HepG2 (cell line): Measurements from ENCODE around the gene ASTN2. TPM values are rescaled to one million over a fixed set of nuclear protein-coding genes. Genes with fewer than 3 reads are reported as not detected.

Experiments
- ATAC-seq: fragments of 200-7000 bp; cut with Tn5 transposase; 3 replicates; pipeline ENCODE4 v1.9.1; 2020; ENCODE audit warnings: mild to moderate bottlenecking, moderate library complexity
- BruUV-seq: library from RNA; stranded (reverse); fragments of 400-500 nt; replicated peaks from 2 replicates; lab custom pipeline; 2021; lab: Mats Ljungman, UMichigan
- CTCF ChIA-PET: fragments of 300-600 bp; formaldehyde crosslinking; extraction: SDS; loops from one replicate; lab custom pipeline; 2021; ENCODE audit warnings: low total read pairs, inconsistent platforms, low intra/inter-chr PET ratio; lab: Yijun Ruan, JAX
- POLR2A ChIA-PET: fragments of 350-600 bp; sonication (Branson Sonifier 250); formaldehyde crosslinking; loops from one replicate; lab custom pipeline; 2020; ENCODE audit warnings: antibody characterized with exemption, inconsistent platforms; lab: Yijun Ruan, JAX
- DNase-seq: peaks from one replicate; pipeline ENCODE4 v3.0.0-alpha.2; 2015; ENCODE audit warnings: low spot score
- FAIRE-seq: peaks from 3 replicates; lab custom pipeline; 2011; peaks lifted over from hg19 to GRCh38; lab: Jason Lieb, UNC
- H2AFZ ChIP-seq: one replicate; pipeline ENCODE4 v1.6.1; 2011; ENCODE audit warnings: low read length, inconsistent platforms
- H3K27ac ChIP-seq: fragments of 300-600 bp; 3 replicates; pipeline ENCODE4 v1.8.0; 2011; ENCODE audit warnings: mixed run types, mild to moderate bottlenecking, mixed read lengths, low read length, inconsistent platforms; ENCODE audit not compliant: insufficient read depth; ENCODE audit errors: extremely low read length
- H3K27me3 ChIP-seq, 2 experiments: fragments of 200-600 bp in 1 of 2; 2 replicates in 1 of 2; 3 replicates in 1 of 2; pipeline versions ENCODE4 v1.6.0 to v1.8.0; 2011; ENCODE audit warnings: low read length in 2 of 2, mild to moderate bottlenecking in 2 of 2, moderate library complexity in 2 of 2, inconsistent platforms in 1 of 2; ENCODE audit not compliant: insufficient read depth in 2 of 2, control insufficient read depth in 1 of 2
- H3K36me3 ChIP-seq, 2 experiments: fragments of 200-600 bp in 1 of 2; replicated peaks in 1 of 2; 2 replicates in 1 of 2; 3 replicates in 1 of 2; pipeline versions ENCODE4 v1.5.1 to v1.8.0; 2011; ENCODE audit warnings: low read length in 2 of 2, inconsistent platforms in 1 of 2; ENCODE audit not compliant: insufficient read depth in 2 of 2, control insufficient read depth in 1 of 2
- H3K4me1 ChIP-seq: 2 replicates; pipeline ENCODE4 v1.5.1; 2012; ENCODE audit warnings: low read length, inconsistent platforms; ENCODE audit not compliant: insufficient read depth
- H3K4me2 ChIP-seq: 2 replicates; pipeline ENCODE4 v1.6.0; 2011; ENCODE audit warnings: low read depth, low read length, inconsistent platforms
- H3K4me3 ChIP-seq, 3 experiments: fragments of 200-600 bp in 1 of 3; sonication (generic), shearing (Covaris generic) in 1 of 3; replicated peaks in 1 of 3; 2 replicates each; pipeline ENCODE4 v1.5.1; 2011 to 2016; ENCODE audit warnings: low read length in 3 of 3, inconsistent platforms in 2 of 3, low read depth in 2 of 3, mild to moderate bottlenecking in 2 of 3, control low read depth in 1 of 3, mixed read lengths in 1 of 3; ENCODE audit not compliant: insufficient read depth in 1 of 3
- H3K79me2 ChIP-seq: one replicate; pipeline ENCODE4 v1.6.1; 2011; ENCODE audit warnings: low read length, inconsistent platforms; ENCODE audit not compliant: insufficient read depth
- H3K9ac ChIP-seq: 2 replicates; pipeline ENCODE4 v1.6.0; 2011; ENCODE audit warnings: mild to moderate bottlenecking, low read depth, low read length, inconsistent platforms; ENCODE audit not compliant: insufficient read depth
- H3K9me3 ChIP-seq: 2 replicates; pipeline ENCODE4 v1.5.1; 2012; ENCODE audit warnings: mild to moderate bottlenecking, low read length
- H4K20me1 ChIP-seq: 2 replicates; pipeline ENCODE4 v1.6.0; 2011; ENCODE audit warnings: inconsistent platforms, mild to moderate bottlenecking, low read length, moderate library complexity; ENCODE audit not compliant: insufficient read depth
- AGO1 ChIP-seq: fragments of 200-400 bp; formaldehyde crosslinking; IDR thresholded peaks from 2 replicates; pipeline ENCODE4 v1.6.1; 2017; ENCODE audit warnings: mild to moderate bottlenecking, low read depth, low read length, moderate library complexity; ENCODE audit not compliant: poor library complexity, severe bottlenecking
- HDAC6 ChIP-seq: fragments of 200-600 bp; sonication (generic); IDR thresholded peaks from 2 replicates; pipeline ENCODE4 v1.7.0; 2017; ENCODE audit warnings: mild to moderate bottlenecking, antibody characterized with exemption, low read length, low read depth
- MAFF ChIP-seq: IDR thresholded peaks from 2 replicates; pipeline ENCODE4 v1.6.1; 2011; ENCODE audit warnings: low read depth, low read length, improper control_type of control experiment
- PCBP2 ChIP-seq: fragments of 200-400 bp; formaldehyde crosslinking; optimal IDR thresholded peaks from 2 replicates; pipeline ENCODE3; 2018; ENCODE audit warnings: low read length, low read depth; ENCODE audit not compliant: poor library complexity, severe bottlenecking
- PHF8 ChIP-seq: sonication (generic); formaldehyde crosslinking; IDR thresholded peaks from 2 replicates; pipeline ENCODE4 v1.5.0; 2020; ENCODE audit warnings: missing genetic modification reagents
- POLR2AphosphoS5 ChIP-seq: IDR thresholded peaks from 2 replicates; pipeline ENCODE4 v1.6.1; 2012; ENCODE audit warnings: low read depth, low read length
- PRMT3 ChIP-seq: sonication (generic); formaldehyde crosslinking; IDR thresholded peaks from 2 replicates; pipeline ENCODE4 v1.8.1; 2022; ENCODE audit warnings: low read depth, mild to moderate bottlenecking, moderate library complexity, missing genetic modification reagents, borderline replicate concordance
- RAD21 ChIP-seq: fragments of 450-650 bp; formaldehyde crosslinking; IDR thresholded peaks from 2 replicates; pipeline ENCODE4 v1.5.0; 2020; ENCODE audit warnings: mild to moderate bottlenecking
- SP140L ChIP-seq: sonication (generic); formaldehyde crosslinking; IDR thresholded peaks from 2 replicates; pipeline ENCODE4 v1.4.0; 2020; ENCODE audit warnings: missing genetic modification reagents, borderline replicate concordance
- SYNCRIP ChIP-seq: fragments of 200-400 bp; formaldehyde crosslinking; IDR thresholded peaks from 2 replicates; pipeline ENCODE4 v1.6.1; 2018; ENCODE audit warnings: mild to moderate bottlenecking, low read depth, low read length; ENCODE audit not compliant: insufficient read depth
- TFDP1 ChIP-seq: IDR thresholded peaks from 2 replicates; pipeline ENCODE4 v1.6.1; 2016; ENCODE audit warnings: missing compliant biosample characterization, missing genetic modification reagents, borderline replicate concordance
- TOE1 ChIP-seq: sonication (generic); formaldehyde crosslinking; IDR thresholded peaks from 2 replicates; pipeline ENCODE4 v1.4.0; 2020; ENCODE audit warnings: mild to moderate bottlenecking, missing genetic modification reagents
- ZBTB20 ChIP-seq: sonication (generic); formaldehyde crosslinking; IDR thresholded peaks from 2 replicates; pipeline ENCODE4 v1.8.1; 2023; ENCODE audit warnings: missing genetic modification reagents, low read depth, mild to moderate bottlenecking, borderline replicate concordance
- ZNF180 ChIP-seq: sonication (generic); formaldehyde crosslinking; IDR thresholded peaks from 2 replicates; pipeline ENCODE4 v1.4.0; 2020; ENCODE audit warnings: low read depth, missing genetic modification reagents, borderline replicate concordance
- ZNF232 ChIP-seq: sonication (generic); formaldehyde crosslinking; IDR thresholded peaks from 2 replicates; pipeline ENCODE4 v1.4.0; 2020; ENCODE audit warnings: missing genetic modification reagents, borderline replicate concordance
- ZNF33A ChIP-seq: sonication (generic); formaldehyde crosslinking; IDR thresholded peaks from 2 replicates; pipeline ENCODE4 v1.5.1; 2020; ENCODE audit warnings: missing genetic modification reagents, mild to moderate bottlenecking, moderate library complexity, borderline replicate concordance
- ZNF354B ChIP-seq: sonication (generic); formaldehyde crosslinking; IDR thresholded peaks from 2 replicates; pipeline ENCODE4 v1.8.0; 2022; ENCODE audit warnings: mild to moderate bottlenecking, missing genetic modification reagents
- ZNF44 ChIP-seq: sonication (generic); formaldehyde crosslinking; IDR thresholded peaks from 2 replicates; pipeline ENCODE4 v1.5.1; 2020; ENCODE audit warnings: mild to moderate bottlenecking, missing genetic modification reagents
- ZNF570 ChIP-seq: sonication (generic); formaldehyde crosslinking; IDR thresholded peaks from 2 replicates; pipeline ENCODE4 v1.4.0; 2020; ENCODE audit warnings: mild to moderate bottlenecking, missing genetic modification reagents, borderline replicate concordance
- ZNF672 ChIP-seq: sonication (generic); formaldehyde crosslinking; IDR thresholded peaks from 2 replicates; pipeline ENCODE4 v1.8.1; 2022; ENCODE audit warnings: missing genetic modification reagents
- ZNF773 ChIP-seq: sonication (generic); formaldehyde crosslinking; IDR thresholded peaks from 2 replicates; pipeline ENCODE4 v1.4.0; 2020; ENCODE audit warnings: missing genetic modification reagents, borderline replicate concordance
- ZSCAN20 ChIP-seq: sonication (generic); formaldehyde crosslinking; IDR thresholded peaks from 2 replicates; pipeline ENCODE4 v1.4.0; 2020; ENCODE audit warnings: missing genetic modification reagents, mild to moderate bottlenecking, borderline replicate concordance
- ZSCAN31 ChIP-seq: sonication (generic); formaldehyde crosslinking; IDR thresholded peaks from 2 replicates; pipeline ENCODE4 v1.5.0; 2020; ENCODE audit warnings: low read depth, mild to moderate bottlenecking, missing genetic modification reagents
- WGBS: methylation state at CpG from one replicate; pipeline ENCODE4 v1.1.6; 2017; ENCODE audit warnings: low lambda C conversion rate; 5-methylcytosine and 5-hydroxymethylcytosine counted together
- in situ Hi-C: cut with HindIII; loops from 2 replicates; pipeline ENCODE4 v1.10.0; 2017; ENCODE audit warnings: low pct_unique_long_range_greater_than_20kb; ENCODE audit not compliant: extremely low pct_ligation_motif_present
- intact Hi-C: fragments of 100-400 bp; cut with micrococcal nuclease; formaldehyde crosslinking; loops from one replicate; pipeline ENCODE4 v1.10.0; 2022; ENCODE audit not compliant: unreplicated experiment
- polyA plus RNA-seq, 8 experiments: library from polyadenylated mRNA; depleted of rRNA in 3 of 8; stranded (reverse) in 7 of 8; unstranded in 1 of 8; fragments of >200 nt; fragmentation: Illumina TruSeq in 4 of 8; extraction: Trizol in 4 of 8; gene quantifications; 2 replicates each; pipeline versions ENCODE4 v1.2.1 to v1.2.3, GENCODE V29; 2011 to 2016; ENCODE audit warnings: low read depth in 4 of 8, missing spikeins in 1 of 8, mixed read lengths in 1 of 8; ENCODE audit not compliant: insufficient read depth in 1 of 8
- total RNA-seq, 5 experiments: library from RNA; depleted of rRNA; stranded (reverse); fragments of >200 nt; fragmentation: Illumina TruSeq; extraction: Trizol; gene quantifications; 2 replicates each; pipeline ENCODE4 v1.2.3, GENCODE V29; 2016; ENCODE audit warnings: low read depth in 1 of 5

The ASTN2 gene
- total and polyA plus RNA-seq, 2 of the 13 experiments (the other 11 are each of a cell fraction or from before 2014, with no cell fraction given): 5.2 to 13.5 TPM

DNA sequence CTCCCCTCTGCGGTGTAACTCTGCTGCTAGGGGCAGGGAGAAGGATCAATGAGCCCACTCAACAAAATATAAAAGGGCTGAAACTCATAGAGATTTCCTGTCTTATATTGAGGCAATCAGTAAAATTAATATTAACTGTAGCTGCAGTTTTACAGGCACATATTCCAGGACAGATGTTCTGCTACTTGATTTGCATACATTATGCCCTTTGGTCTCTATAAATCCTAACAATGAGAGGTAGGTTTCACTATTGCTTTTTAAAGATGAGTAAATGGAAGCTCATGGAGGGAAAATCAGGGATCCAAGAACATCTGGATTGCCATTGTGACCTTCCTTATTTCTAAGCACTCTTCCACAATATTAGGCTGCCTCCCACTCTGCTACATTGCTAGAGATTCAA lies 751.3 kb downstream of the ASTN2 start (continued):
- TF ChIP-seq MAFF: no peak
- no peak for TF ChIP-seq ZNF672 (CRISPR knock-in tag)
- TF ChIP-seq TFDP1 (CRISPR knock-in tag): no peak
- TF ChIP-seq ZNF44 (CRISPR knock-in tag): no peak
- no peak for TF ChIP-seq RAD21 (CRISPR knock-in tag)
- no peak for TF ChIP-seq SP140L (CRISPR knock-in tag)
- TF ChIP-seq PCBP2: no peak
- TF ChIP-seq HDAC6: no peak

GRCh38 chr9:116662646-116663310 lies 752.1 kb downstream of the ASTN2 start:
- FAIRE-seq: no peak
- POLR2A ChIA-PET: no interaction called here
- no peak overlapping the region for H2AFZ ChIP-seq
- no peaks in the 10 kb centered on the region for H3K79me2 ChIP-seq
- no peak for TF ChIP-seq PHF8 (CRISPR knock-in tag)
- no peak for TF ChIP-seq AGO1
- no peak for TF ChIP-seq ZNF33A (CRISPR knock-in tag)
- no peak for TF ChIP-seq SYNCRIP
- TF ChIP-seq ZNF354B (CRISPR knock-in tag): no peak
- no peak for TF ChIP-seq TOE1 (CRISPR knock-in tag)
- no peak for TF ChIP-seq ZBTB20 (CRISPR knock-in tag)
- TF ChIP-seq ZNF773 (CRISPR knock-in tag): no peak
- TF ChIP-seq ZSCAN31: no peak
- TF ChIP-seq ZSCAN20 (CRISPR knock-in tag): no peak
- no peak for TF ChIP-seq ZNF570 (CRISPR knock-in tag)
- no peak for TF ChIP-seq POLR2AphosphoS5
- TF ChIP-seq PRMT3: no peak
- TF ChIP-seq ZNF232 (CRISPR knock-in tag): no peak
- no peak for TF ChIP-seq ZNF180 (CRISPR knock-in tag)
- TF ChIP-seq, all 625 proteins: peak for 0
- H3K27me3 ChIP-seq: no peaks in the 10 kb centered on the region
- no peaks in the 10 kb centered on the region for H3K36me3 ChIP-seq
- CTCF ChIA-PET: no interaction called here
- H3K9ac ChIP-seq: no peak overlapping the region
- H3K4me3 ChIP-seq: no peak overlapping the region
- no TSS peak for BruUV-seq
- no peaks in the 10 kb centered on the region for H3K9me3 ChIP-seq
- peaks cover 8% of the 10 kb centered on the region; the same call in 1 of the 2 replicates for H3K4me1 ChIP-seq
- no peak overlapping the region for H3K4me2 ChIP-seq
- ATAC-seq: no peak
- DNase-seq: no peak
- in situ Hi-C loops: loop anchor here (5.0 kb wide), 2 partner anchors 510 to 780 kb away; partner anchors contain the start of gene PAPPA
- no peaks in the 10 kb centered on the region for H4K20me1 ChIP-seq
- no peak overlapping the region for H3K27ac ChIP-seq
- 91% methylated on average over 6 of the region's 6 CpGs for WGBS
- intact Hi-C loops: loop anchor here (5.0 kb wide), 1 partner anchor 780 kb away; no protein-coding TSS in a partner anchor
